MV-4-11 (cell line): ENCODE data around the gene TGM1.

Experiments used
- DNase-seq: peaks from one replicate; lab custom pipeline; 2025; lab: John Stamatoyannopoulos, UW

TGM1 gene

GRCh38 chr14:24271134-24271833 is 8.3 kb upstream of the TGM1 start, which contains the start of gene RABGGTA:
RABGGTA (minus strand) TSS chr14:24271597; CDS start chr14:24271115, 482 bp downstream.
- peak; percentile 79 for DNase-seq

GRCh38 chr14:24270537-24271133 is 7.7 kb upstream of the TGM1 start:
- DNase-seq: no peak

- DNase-seq: no peak
These were observed 7.0 kb upstream of the TGM1 start for GRCh38 chr14:24269910-24270536.

GRCh38 chr14:24269368-24269767 is 6.4 kb upstream of the TGM1 start:
- DNase-seq: no peak

GRCh38 chr14:24268225-24268624 is 5.2 kb upstream of the TGM1 start:
- DNase-seq: no peak

GRCh38 chr14:24267516-24267915 is 4.5 kb upstream of the TGM1 start:
- no peak for DNase-seq

GRCh38 chr14:24266344-24267244 is 3.6 kb upstream of the TGM1 start:
- no peak for DNase-seq

- no peak for DNase-seq
These were observed 1.3 kb upstream of the TGM1 start for GRCh38 chr14:24264298-24264697.

- no peak for DNase-seq
These were observed 871 bp upstream of the TGM1 start for GRCh38 chr14:24263848-24264247.

- no peak for DNase-seq
These were observed 1.0 kb downstream of the TGM1 start for GRCh38 chr14:24261969-24262327.

- no peak for DNase-seq
These were observed 1.6 kb downstream of the TGM1 start for GRCh38 chr14:24261256-24261968.

GRCh38 chr14:24260780-24261157 is 2.2 kb downstream of the TGM1 start:
- DNase-seq: no peak

GRCh38 chr14:24260026-24260779 is 2.8 kb downstream of the TGM1 start:
- DNase-seq: no peak

GRCh38 chr14:24259282-24260025 is 3.5 kb downstream of the TGM1 start:
- DNase-seq: no peak

GRCh38 chr14:24258548-24259265 is 4.3 kb downstream of the TGM1 start:
- no peak for DNase-seq

GRCh38 chr14:24258119-24258518 is 4.9 kb downstream of the TGM1 start:
- no peak for DNase-seq

GRCh38 chr14:24256960-24257359 is 6.0 kb downstream of the TGM1 start:
- no peak for DNase-seq

- DNase-seq: no peak
These were observed 6.9 kb downstream of the TGM1 start for GRCh38 chr14:24255931-24256711.

- DNase-seq: no peak
These were observed 7.5 kb downstream of the TGM1 start for GRCh38 chr14:24255438-24255837.
